Astrocyte (in vitro differentiated cells and primary cell): ENCODE results near the gene OASL. TPM values are rescaled to one million over a fixed set of nuclear protein-coding genes. Genes with fewer than 3 reads are reported as not detected.
A peak's percentile ranks its signal among the peaks of the same experiment; 100 is the strongest.

Source experiments
- DNase-seq: peaks from one replicate; pipeline ENCODE4 v3.0.0-alpha.2; 2010; ENCODE audit warnings: low read depth
- FAIRE-seq: peaks from 2 replicates; lab custom pipeline; 2011; peaks lifted over from hg19 to GRCh38; lab: Jason Lieb, UNC
- H2AFZ ChIP-seq: 2 replicates; pipeline ENCODE4 v1.6.0; 2012; ENCODE audit warnings: low read depth, low read length, inconsistent platforms
- H3K27ac ChIP-seq: 2 replicates; pipeline ENCODE4 v1.5.1; 2011; ENCODE audit warnings: low read depth, low read length, inconsistent platforms
- H3K27me3 ChIP-seq: 2 replicates; pipeline ENCODE4 v1.6.0; 2011; ENCODE audit warnings: low read length, inconsistent platforms; ENCODE audit not compliant: insufficient read depth
- H3K36me3 ChIP-seq: 2 replicates; pipeline ENCODE4 v1.5.1; 2011; ENCODE audit warnings: low read length, inconsistent platforms; ENCODE audit not compliant: insufficient read depth
- H3K4me1 ChIP-seq: 2 replicates; pipeline ENCODE4 v1.5.1; 2011; ENCODE audit warnings: low read length, inconsistent platforms; ENCODE audit not compliant: insufficient read depth
- H3K4me2 ChIP-seq: 2 replicates; pipeline ENCODE4 v1.6.0; 2012; ENCODE audit warnings: low read length, inconsistent platforms
- H3K4me3 ChIP-seq: 2 replicates; pipeline ENCODE4 v1.5.1; 2011; ENCODE audit warnings: low read depth, mild to moderate bottlenecking, low read length, inconsistent platforms; ENCODE audit not compliant: insufficient read depth
- H3K79me2 ChIP-seq: 2 replicates; pipeline ENCODE4 v1.6.0; 2012; ENCODE audit warnings: mild to moderate bottlenecking, low read length, inconsistent platforms; ENCODE audit not compliant: insufficient read depth
- H3K9ac ChIP-seq: 2 replicates; pipeline ENCODE4 v1.6.0; 2012; ENCODE audit warnings: mild to moderate bottlenecking, low read length, inconsistent platforms
- H3K9me3 ChIP-seq: 2 replicates; pipeline ENCODE4 v1.5.1; 2012; ENCODE audit warnings: low read depth, mild to moderate bottlenecking, low read length, inconsistent platforms; ENCODE audit not compliant: insufficient read depth
- H4K20me1 ChIP-seq: 2 replicates; pipeline ENCODE4 v1.6.0; 2012; ENCODE audit warnings: low read length, inconsistent platforms; ENCODE audit not compliant: insufficient read depth
- H3K27ac Mint-ChIP-seq: one replicate; pipeline ENCODE4 v1.8.0; 2021; ENCODE audit warnings: mild to moderate bottlenecking, mixed read lengths; ENCODE audit not compliant: unreplicated experiment
- H3K27me3 Mint-ChIP-seq: one replicate; pipeline ENCODE4 v1.8.0; 2021; ENCODE audit warnings: low read depth, mixed read lengths; ENCODE audit not compliant: unreplicated experiment
- H3K36me3 Mint-ChIP-seq: one replicate; pipeline ENCODE4 v1.8.0; 2021; ENCODE audit warnings: low read depth, mixed read lengths; ENCODE audit not compliant: unreplicated experiment
- H3K4me1 Mint-ChIP-seq: one replicate; pipeline ENCODE4 v1.8.0; 2021; ENCODE audit warnings: low read depth, mixed read lengths; ENCODE audit not compliant: unreplicated experiment
- H3K4me3 Mint-ChIP-seq: one replicate; pipeline ENCODE4 v1.8.0; 2021; ENCODE audit warnings: mild to moderate bottlenecking, moderate library complexity, mixed read lengths; ENCODE audit not compliant: unreplicated experiment
- H3K9me3 Mint-ChIP-seq: one replicate; pipeline ENCODE4 v1.8.0; 2021; ENCODE audit warnings: mild to moderate bottlenecking, mixed read lengths; ENCODE audit not compliant: unreplicated experiment
- EZH2 ChIP-seq: IDR thresholded peaks from 2 replicates; pipeline ENCODE4 v1.6.1; 2012; ENCODE audit warnings: mild to moderate bottlenecking, low read length, inconsistent platforms; ENCODE audit not compliant: insufficient read depth
- total RNA-seq: library from RNA; stranded (reverse); gene quantifications from 2 replicates; pipeline ENCODE4 v1.2.1, GENCODE V29; 2021
- TF ChIP-seq, protein P1 (sequence below): IDR thresholded peaks from 2 replicates; pipeline ENCODE4 v1.5.1; 2011; ENCODE audit warnings: low read depth, mild to moderate bottlenecking, inconsistent platforms, low read length, moderate library complexity; ENCODE audit not compliant: insufficient read depth

Gene OASL
- total RNA-seq, 1 donor from 2014 or later, result 0.75 TPM

DNA sequence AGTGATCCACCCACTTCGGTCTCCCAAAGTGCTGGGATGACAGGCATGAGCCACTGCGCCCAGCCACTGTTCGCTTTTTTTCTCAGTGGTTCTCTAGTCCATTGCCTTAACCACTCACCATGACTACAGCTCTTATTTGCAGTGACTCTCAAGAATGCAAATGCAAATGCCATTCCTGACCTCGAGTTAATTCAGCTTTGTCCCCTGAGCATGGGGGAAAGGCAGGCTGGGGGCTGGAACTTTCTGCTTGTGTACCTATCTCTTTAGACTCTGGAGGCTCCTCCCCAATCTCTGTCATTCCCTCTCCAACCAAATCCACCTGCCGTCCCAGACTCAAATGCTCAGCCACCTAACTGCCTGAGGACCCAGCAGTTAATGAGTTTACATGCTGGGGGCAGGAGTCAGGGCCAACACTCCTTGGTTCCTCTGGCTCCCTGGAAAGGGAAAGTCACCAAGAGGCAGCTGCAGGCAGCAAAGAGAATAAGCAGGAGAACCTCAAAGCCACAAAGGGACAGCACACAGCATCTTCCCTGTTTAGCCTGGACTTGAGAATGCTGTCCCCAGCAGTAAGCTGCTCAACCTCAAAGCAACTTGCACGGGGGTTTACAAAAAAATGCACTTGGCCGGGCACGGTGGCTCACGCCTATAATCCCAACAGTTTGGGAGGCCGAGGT, 66.0 kb downstream of the OASL start:
- TF ChIP-seq, protein P1, sequence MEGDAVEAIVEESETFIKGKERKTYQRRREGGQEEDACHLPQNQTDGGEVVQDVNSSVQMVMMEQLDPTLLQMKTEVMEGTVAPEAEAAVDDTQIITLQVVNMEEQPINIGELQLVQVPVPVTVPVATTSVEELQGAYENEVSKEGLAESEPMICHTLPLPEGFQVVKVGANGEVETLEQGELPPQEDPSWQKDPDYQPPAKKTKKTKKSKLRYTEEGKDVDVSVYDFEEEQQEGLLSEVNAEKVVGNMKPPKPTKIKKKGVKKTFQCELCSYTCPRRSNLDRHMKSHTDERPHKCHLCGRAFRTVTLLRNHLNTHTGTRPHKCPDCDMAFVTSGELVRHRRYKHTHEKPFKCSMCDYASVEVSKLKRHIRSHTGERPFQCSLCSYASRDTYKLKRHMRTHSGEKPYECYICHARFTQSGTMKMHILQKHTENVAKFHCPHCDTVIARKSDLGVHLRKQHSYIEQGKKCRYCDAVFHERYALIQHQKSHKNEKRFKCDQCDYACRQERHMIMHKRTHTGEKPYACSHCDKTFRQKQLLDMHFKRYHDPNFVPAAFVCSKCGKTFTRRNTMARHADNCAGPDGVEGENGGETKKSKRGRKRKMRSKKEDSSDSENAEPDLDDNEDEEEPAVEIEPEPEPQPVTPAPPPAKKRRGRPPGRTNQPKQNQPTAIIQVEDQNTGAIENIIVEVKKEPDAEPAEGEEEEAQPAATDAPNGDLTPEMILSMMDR, result no peak
- TF ChIP-seq EZH2, result no peak
- H3K9ac ChIP-seq, result no peak overlapping the region
- no peak overlapping the region for H3K27ac ChIP-seq
- no peak overlapping the region for H3K4me3 ChIP-seq
- Mint-ChIP-seq H3K27me3 (peaks cover 3% of the 10 kb centered on the region), H3K4me3 (no peak overlapping the region), H3K36me3 (no peaks in the 10 kb centered on the region), H3K27ac (no peak overlapping the region), H3K4me1 (no peaks in the 10 kb centered on the region), H3K9me3 (no peaks in the 10 kb centered on the region)
- DNase-seq (peak; percentile 19), FAIRE-seq (no peak)
- H4K20me1 ChIP-seq, result no peaks in the 10 kb centered on the region
- H3K79me2 ChIP-seq, result no peaks in the 10 kb centered on the region
- no peaks in the 10 kb centered on the region for H3K4me1 ChIP-seq
- peaks cover 2% of the 10 kb centered on the region for H3K27me3 ChIP-seq
- H3K4me2 ChIP-seq, result no peak overlapping the region
- no peaks in the 10 kb centered on the region for H3K9me3 ChIP-seq
- H2AFZ ChIP-seq, result no peak overlapping the region
- H3K36me3 ChIP-seq, result no peaks in the 10 kb centered on the region

- FAIRE-seq (peak; percentile 41), DNase-seq (peak; percentile 29)
- no peak for TF ChIP-seq EZH2
- TF ChIP-seq, protein P1, result peak; percentile 82
- H3K4me2 ChIP-seq, result no peak overlapping the region
- no peak overlapping the region for H3K9ac ChIP-seq
- H3K4me1 ChIP-seq, result no peaks in the 10 kb centered on the region
- H3K4me1 Mint-ChIP-seq, result no peaks in the 10 kb centered on the region
- H3K9me3 Mint-ChIP-seq, result no peaks in the 10 kb centered on the region
- H3K27ac Mint-ChIP-seq, result no peak overlapping the region
- no peaks in the 10 kb centered on the region for H3K36me3 Mint-ChIP-seq
- no peaks in the 10 kb centered on the region for H4K20me1 ChIP-seq
- H3K27me3 Mint-ChIP-seq, result peaks cover 5% of the 10 kb centered on the region
- no peak overlapping the region for H2AFZ ChIP-seq
- H3K4me3 Mint-ChIP-seq, result no peak overlapping the region
- H3K4me3 ChIP-seq, result no peak overlapping the region
- peaks cover 2% of the 10 kb centered on the region for H3K27me3 ChIP-seq
- H3K36me3 ChIP-seq, result no peaks in the 10 kb centered on the region
- no peaks in the 10 kb centered on the region for H3K79me2 ChIP-seq
- H3K27ac ChIP-seq, result no peak overlapping the region
- no peaks in the 10 kb centered on the region for H3K9me3 ChIP-seq
These were observed 67.5 kb downstream of the OASL start for GRCh38 chr12:120971299-120972180.
